Bone marrow (tissue), 2 donors: Measurements from ENCODE around the gene CTRB2.
"Not testable (repeated sequence)": the region's sequence is repeated elsewhere in the genome, so short reads cannot be mapped to it uniquely, and the experiment has no call there.

Experiments
- DNase-seq, 2 donors: peaks; one replicate each; lab custom pipeline; 2025; lab: John Stamatoyannopoulos, UW

Gene CTRB2

GRCh38 chr16:75242436-75243078 lies 35.6 kb upstream of the CTRB2 start:
- DNase-seq: not testable (repeated sequence)

GRCh38 chr16:75241955-75242354 lies 35.0 kb upstream of the CTRB2 start:
- no peak for DNase-seq

- no peak for DNase-seq
These were observed 34.5 kb upstream of the CTRB2 start for GRCh38 chr16:75241412-75241811.

- DNase-seq: not testable (repeated sequence)
These were observed 33.7 kb upstream of the CTRB2 start for GRCh38 chr16:75240633-75241032.

- no peak for DNase-seq
These were observed 32.7 kb upstream of the CTRB2 start for GRCh38 chr16:75239542-75240122.

- no peak for DNase-seq
These were observed 32.0 kb upstream of the CTRB2 start for GRCh38 chr16:75238853-75239541.

- no peak for DNase-seq
These were observed 31.3 kb upstream of the CTRB2 start for GRCh38 chr16:75238132-75238852.

GRCh38 chr16:75237398-75238131 lies 30.6 kb upstream of the CTRB2 start:
- DNase-seq: no peak

- DNase-seq: no peak
These were observed 29.9 kb upstream of the CTRB2 start for GRCh38 chr16:75236736-75237397.

GRCh38 chr16:75236232-75236631 lies 29.3 kb upstream of the CTRB2 start:
- DNase-seq: no peak

GRCh38 chr16:75235721-75236193 lies 28.8 kb upstream of the CTRB2 start:
- no peak for DNase-seq

- DNase-seq: no peak
These were observed 28.1 kb upstream of the CTRB2 start for GRCh38 chr16:75234856-75235696.

- DNase-seq: no peak
These were observed 26.6 kb upstream of the CTRB2 start for GRCh38 chr16:75233611-75233938.

- DNase-seq: no peak
These were observed 24.6 kb upstream of the CTRB2 start for GRCh38 chr16:75231570-75231969.

GRCh38 chr16:75230471-75231110 lies 23.6 kb upstream of the CTRB2 start:
- no peak for DNase-seq

GRCh38 chr16:75229172-75230031 lies 22.4 kb upstream of the CTRB2 start:
- DNase-seq: no peak

- DNase-seq: no peak
These were observed 21.4 kb upstream of the CTRB2 start for GRCh38 chr16:75228143-75228976.
